DOHH2 (cell line): ENCODE results near the gene MAGI3.

Source experiments
- CTCF ChIP-seq: fragments of 200-600 bp; sonication (generic); IDR thresholded peaks from one replicate; pipeline ENCODE4 v1.5.1; 2014; ENCODE audit warnings: antibody characterized with exemption, mild to moderate bottlenecking, low read depth, low read length; ENCODE audit not compliant: poor library complexity, severe bottlenecking
- EZH2phosphoT487 ChIP-seq: fragments of 200-600 bp; sonication (generic); IDR thresholded peaks from 2 replicates; pipeline ENCODE4 v1.6.1; 2017; ENCODE audit warnings: borderline replicate concordance, mild to moderate bottlenecking, antibody characterized with exemption, low read length, moderate library complexity, mixed read lengths

GRCh38 chr1:113672491-113672890 is 282.2 kb downstream of the MAGI3 start:
- TF ChIP-seq CTCF (no peak), EZH2phosphoT487 (no peak)
